Gastroesophageal sphincter (tissue), 3 donors: ENCODE results near the gene SELENOV.

Experiments used
- CTCF ChIP-seq, 4 experiments: fragments of 200-600 bp in 2 of 4; fragments of 450-650 bp in 2 of 4; sonication (generic) in 1 of 4; IDR thresholded peaks; one replicate each; pipeline ENCODE4 v1.5.1; 2017 to 2019; ENCODE audit warnings: antibody characterized with exemption in 4 of 4, mild to moderate bottlenecking in 2 of 4, moderate library complexity in 2 of 4
- EP300 ChIP-seq: sonication (generic); formaldehyde crosslinking; IDR thresholded peaks from one replicate; pipeline ENCODE4 v1.6.1; 2017; ENCODE audit warnings: antibody characterized with exemption, mild to moderate bottlenecking

- TF ChIP-seq EP300, result no peak
- TF ChIP-seq CTCF (IDR thresholded peaks at IDR 0.05), result no peak
These were observed 29.4 kb downstream of the SELENOV start for GRCh38 chr19:39544226-39544903.
